Kidney (tissue), 14 donors: ENCODE results near the gene MAN2C1. TPM values are rescaled to one million over a fixed set of nuclear protein-coding genes. Genes with fewer than 3 reads are reported as not detected.

ENCODE experiments used
- DNase-seq, 5 donors: peaks; one replicate each; pipeline ENCODE4 v3.0.0-alpha.2; 2013 to 2020
- FAIRE-seq: peaks from 2 replicates; lab custom pipeline; 2012; peaks lifted over from hg19 to GRCh38; lab: Jason Lieb, UNC
- H3K27ac ChIP-seq, 2 donors: one replicate each; pipeline ENCODE4 v1.7.0; 2013; ENCODE audit warnings: low read depth in 2 of 2, low read length in 2 of 2, inconsistent platforms in 1 of 2
- H3K27me3 ChIP-seq: one replicate; pipeline ENCODE4 v1.7.1; 2013; ENCODE audit warnings: low read length, inconsistent platforms; ENCODE audit not compliant: control insufficient read depth, insufficient read depth
- H3K36me3 ChIP-seq, 3 donors: one replicate each; pipeline versions ENCODE4 v1.7.0 to v1.7.1; 2013; ENCODE audit warnings: low read length in 3 of 3, control low read depth in 1 of 3, inconsistent platforms in 1 of 3; ENCODE audit not compliant: insufficient read depth in 3 of 3, control insufficient read depth in 2 of 3
- H3K4me1 ChIP-seq, 3 donors: one replicate each; pipeline versions ENCODE4 v1.7.0 to v1.7.1; 2013; ENCODE audit warnings: low read length in 3 of 3, inconsistent platforms in 1 of 3, low read depth in 1 of 3; ENCODE audit not compliant: control insufficient read depth in 2 of 3, insufficient read depth in 2 of 3
- H3K4me3 ChIP-seq, 3 donors: one replicate each; pipeline versions ENCODE4 v1.7.0 to v1.8.1; 2013; ENCODE audit warnings: low read length in 3 of 3, control low read depth in 1 of 3, inconsistent platforms in 1 of 3
- H3K9ac ChIP-seq, 3 donors: one replicate each; pipeline versions ENCODE4 v1.7.0 to v1.7.1; 2013; ENCODE audit warnings: low read length in 3 of 3, control low read depth in 1 of 3, inconsistent platforms in 1 of 3
- H3K9me3 ChIP-seq, 3 donors: one replicate each; pipeline versions ENCODE4 v1.7.0 to v1.7.1; 2013; ENCODE audit warnings: low read length in 3 of 3, control low read depth in 1 of 3, inconsistent platforms in 1 of 3; ENCODE audit not compliant: control insufficient read depth in 2 of 3, insufficient read depth in 1 of 3
- CTCF ChIP-seq: IDR thresholded peaks from 3 replicates; pipeline ENCODE4 v1.5.1; 2012; ENCODE audit warnings: mild to moderate bottlenecking, moderate library complexity, borderline replicate concordance; ENCODE audit not compliant: insufficient read depth; ENCODE audit errors: extremely low read depth
- intact Hi-C: fragments of 100-400 bp; cut with DNase I; formaldehyde crosslinking; loops from one replicate; pipeline ENCODE4 v1.11.1; 2022
- polyA plus RNA-seq: library from polyadenylated mRNA; stranded (reverse); fragments of 350-450 nt; fragmentation: Illumina TruSeq; extraction: RNeasy Lipid Tissue Mini Kit (QIAGEN cat#74804); gene quantifications from one replicate; pipeline ENCODE4 v1.2.3, GENCODE V29; 2014; ENCODE audit warnings: low read depth, low replicate concordance; ENCODE audit not compliant: insufficient read depth
- total RNA-seq: library from RNA; stranded (reverse); fragmentation: NEBNext Ultra II Directional; extraction: Animal tissue kit (Norgen Biotek cat#: 25700); gene quantifications from one replicate; pipeline ENCODE4 v1.2.1, GENCODE V29; 2021
- donor health status: control.
- donor health status: control.
- donor health status: control.
- donor health status: control.
- donor health status: control.
- donor health status: DM: yes; HTN: yes; CAD: no.
- donor health status: Normal renal cell carcinoma (clear cell type).

The MAN2C1 gene
- total and polyA plus RNA-seq, 2 donors from 2014 or later: 126 to 246 TPM

DNA sequence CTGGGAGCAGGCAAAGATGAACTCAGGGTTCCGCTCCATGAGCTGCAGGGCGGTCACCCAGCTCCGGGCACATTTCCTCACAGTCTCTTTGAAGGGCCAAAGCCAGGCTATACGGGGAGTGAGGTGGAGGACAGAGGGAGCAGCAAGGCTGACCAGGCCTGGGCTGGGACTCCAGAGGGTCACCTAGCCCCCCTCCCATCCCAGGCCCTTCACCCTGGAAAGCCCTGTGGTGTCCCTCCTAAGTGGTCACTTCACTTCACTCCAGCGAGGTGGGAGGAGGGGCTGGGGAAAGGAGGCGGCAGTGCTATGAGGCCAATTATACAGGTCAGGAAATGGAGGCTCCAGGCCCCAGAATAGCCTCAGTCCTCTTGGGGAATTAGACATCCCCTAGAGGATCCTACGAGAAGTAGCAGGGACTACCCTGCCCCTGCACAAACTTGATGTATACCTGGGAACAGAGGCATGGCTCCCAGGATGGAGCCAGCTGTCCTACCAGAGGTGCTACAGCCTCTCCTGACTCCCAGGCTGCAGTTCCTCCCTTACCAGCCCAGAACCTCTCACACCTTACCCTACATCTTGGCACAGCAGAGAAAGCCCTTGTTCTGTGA, 5.7 kb downstream of the MAN2C1 start:
- no peaks in the 10 kb centered on the region for H3K9me3 ChIP-seq
- no peak overlapping the region for H3K27ac ChIP-seq
- FAIRE-seq: no peak
- peaks cover 4 to 50% (median 35%) of the 10 kb centered on the region in 3 donors for H3K36me3 ChIP-seq
- no peak overlapping the region for H3K9ac ChIP-seq
- intact Hi-C loops: no loop called here
- no peak overlapping the region for H3K4me3 ChIP-seq
- peaks cover 0 to 8% (median 5%) of the 10 kb centered on the region in 3 donors for H3K4me1 ChIP-seq
- DNase-seq: peak in 1 of 5 donors; percentile 38
- TF ChIP-seq CTCF: no peak
- H3K27me3 ChIP-seq: no peaks in the 10 kb centered on the region

- intact Hi-C loops: no loop called here
- peaks cover 0 to 2% (median 0%) of the 10 kb centered on the region in 3 donors for H3K4me1 ChIP-seq
- peak in 1 of 5 donors; percentile 62 for DNase-seq
- H3K9ac ChIP-seq: no peak overlapping the region
- no peak overlapping the region for H3K27ac ChIP-seq
- no peak overlapping the region for H3K4me3 ChIP-seq
- no peak for FAIRE-seq
- no peaks in the 10 kb centered on the region for H3K27me3 ChIP-seq
- H3K9me3 ChIP-seq: no peaks in the 10 kb centered on the region
- TF ChIP-seq CTCF: no peak
- H3K36me3 ChIP-seq: peaks cover 4 to 46% (median 35%) of the 10 kb centered on the region in 3 donors
Measured at GRCh38 chr15:75361989-75362641, 6.3 kb downstream of the MAN2C1 start.

- no peak overlapping the region for H3K4me3 ChIP-seq
- H3K36me3 ChIP-seq: peaks cover 2 to 42% (median 35%) of the 10 kb centered on the region in 3 donors
- no peak overlapping the region for H3K27ac ChIP-seq
- FAIRE-seq (no peak), DNase-seq (peak in 1 of 5 donors; percentile 53)
- H3K9me3 ChIP-seq: no peaks in the 10 kb centered on the region
- TF ChIP-seq CTCF: no peak
- H3K4me1 ChIP-seq: no peaks in the 10 kb centered on the region
- intact Hi-C loops: no loop called here
- H3K9ac ChIP-seq: no peak overlapping the region
- no peaks in the 10 kb centered on the region for H3K27me3 ChIP-seq
Measured at GRCh38 chr15:75361361-75361988, 6.9 kb downstream of the MAN2C1 start.
